DMS53 treated with DMSO at 0.1 percent for 48 hours (cell line): ENCODE measurements around the gene RAP1GAP.
A peak's percentile ranks its signal among the peaks of the same experiment; 100 is the strongest.

Experiments used
- DNase-seq: peaks from one replicate; lab custom pipeline; 2025; ENCODE audit not compliant: unreplicated experiment; lab: John Stamatoyannopoulos, UW

RAP1GAP gene

GRCh38 chr1:21663248-21663950 lies 5.8 kb downstream of the RAP1GAP start:
- DNase-seq = no peak

- no peak for DNase-seq
These were observed 6.5 kb downstream of the RAP1GAP start for GRCh38 chr1:21662426-21663247.

DNA sequence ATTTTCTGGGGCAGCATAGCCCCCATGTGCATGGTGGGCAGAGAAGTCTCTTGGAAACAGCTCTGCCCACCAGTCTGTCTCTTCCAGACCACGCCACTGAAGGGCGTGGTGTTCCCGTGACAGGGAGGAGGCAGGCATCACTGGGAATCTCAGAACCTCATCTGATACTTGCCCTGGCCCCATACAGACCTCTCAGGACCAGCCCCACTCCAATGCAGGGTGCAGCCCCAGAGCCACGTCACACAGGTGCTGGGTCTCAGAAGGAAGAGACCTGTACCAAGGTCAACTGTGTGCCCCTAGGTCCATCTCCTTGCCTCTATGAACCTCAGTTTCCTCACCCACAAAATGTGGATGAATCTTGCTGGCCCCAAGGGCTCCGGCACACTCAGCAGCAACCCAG lies 7.3 kb downstream of the RAP1GAP start:
- no peak for DNase-seq

GRCh38 chr1:21659924-21660326 lies 9.2 kb downstream of the RAP1GAP start:
- no peak for DNase-seq

DNA sequence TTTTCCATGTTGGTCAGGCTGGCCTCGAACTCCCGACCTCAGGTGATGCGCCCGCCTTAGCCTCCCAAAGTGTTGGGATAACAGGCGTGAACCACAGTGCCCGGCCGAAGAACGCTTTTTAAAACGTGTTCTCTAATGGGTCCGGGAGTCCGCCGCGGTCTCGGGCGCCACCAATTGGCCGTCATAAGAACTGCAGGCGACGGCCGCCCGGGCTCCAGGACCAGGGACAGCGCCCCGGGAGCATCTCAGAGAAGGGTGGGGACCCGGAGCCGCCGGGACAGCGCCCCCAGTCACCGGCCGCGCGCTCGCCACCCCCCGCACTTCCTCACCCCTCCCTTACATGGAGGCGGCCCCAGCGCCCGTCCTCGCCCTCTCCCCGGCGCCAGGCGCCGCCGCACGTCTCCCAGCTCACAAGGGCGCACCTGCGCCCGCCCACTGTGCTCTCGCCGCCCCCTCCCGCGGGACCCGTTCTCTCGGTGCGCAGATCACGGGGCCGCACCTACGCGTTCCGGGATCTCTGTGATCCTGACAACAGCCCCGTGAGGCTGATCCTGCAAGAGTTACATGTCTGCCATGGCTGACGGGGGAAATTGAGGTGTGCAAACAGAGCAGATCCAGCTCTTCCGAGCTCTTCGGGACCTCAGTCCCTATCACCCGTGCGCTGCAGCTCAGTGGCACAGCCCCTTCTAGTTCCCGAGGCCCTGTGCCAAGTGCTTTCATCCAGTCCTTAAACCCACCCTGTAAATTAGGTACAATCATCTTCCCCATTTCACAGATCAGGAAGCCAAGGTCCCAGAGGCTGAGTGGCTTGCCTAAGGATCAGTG lies 9.8 kb downstream of the RAP1GAP start:
- DNase-seq = peak; percentile 61

DNA sequence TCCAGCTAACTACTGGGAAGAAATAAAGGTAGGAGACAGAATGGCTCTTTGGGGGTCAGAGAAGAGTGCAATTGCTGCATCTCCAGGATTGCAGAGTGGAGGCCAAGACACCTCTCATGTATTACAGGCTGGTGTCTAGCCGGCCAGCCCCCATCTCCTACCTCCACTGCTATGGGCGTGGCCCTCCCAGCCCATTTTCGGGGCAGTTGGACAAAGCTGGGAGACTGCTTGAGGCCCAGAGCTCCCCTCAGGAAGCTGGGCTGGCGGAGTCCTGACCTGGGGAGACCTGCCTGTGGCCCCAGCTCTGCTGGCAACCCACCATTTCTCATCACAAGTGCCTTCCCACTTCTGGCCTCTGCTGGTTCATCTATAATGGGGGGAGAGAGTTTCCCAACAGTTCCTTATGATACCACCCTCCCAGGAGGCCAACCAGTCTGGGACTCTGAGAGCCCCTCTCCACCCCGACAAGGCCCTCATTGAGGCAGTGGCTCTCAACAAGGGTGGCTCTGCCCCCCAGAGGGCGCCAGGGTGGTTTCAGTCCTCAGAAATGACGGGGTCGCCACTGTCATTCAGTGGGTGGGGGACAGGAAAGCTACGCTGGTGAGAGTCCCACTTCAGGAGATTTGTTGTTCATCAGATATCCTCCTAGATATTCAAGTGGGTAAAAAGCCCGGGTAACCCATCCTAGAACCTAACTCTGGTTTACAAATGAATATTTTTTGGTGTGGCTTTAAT lies 11.5 kb downstream of the RAP1GAP start:
- DNase-seq = no peak

DNA sequence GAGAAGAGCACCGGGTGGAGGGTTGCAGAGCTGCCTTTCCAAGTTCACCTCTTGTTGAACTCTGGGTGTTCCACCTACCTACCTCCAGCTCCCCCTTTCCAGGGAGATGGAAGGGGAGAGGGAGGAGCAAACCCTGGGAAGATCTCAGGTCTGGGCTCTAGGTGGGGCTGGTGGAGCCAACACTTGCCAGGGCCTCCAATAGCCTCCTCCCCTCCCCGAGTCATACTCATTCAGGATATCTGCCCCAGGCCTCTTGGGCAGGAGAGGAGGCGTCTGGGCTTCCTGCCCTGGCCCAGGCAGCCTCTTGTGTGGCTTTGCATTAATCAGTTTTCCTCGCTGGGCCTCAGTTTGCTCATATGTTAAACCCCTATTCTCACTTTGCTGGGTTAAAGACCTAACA lies 13.4 kb downstream of the RAP1GAP start:
- no peak for DNase-seq

DNA sequence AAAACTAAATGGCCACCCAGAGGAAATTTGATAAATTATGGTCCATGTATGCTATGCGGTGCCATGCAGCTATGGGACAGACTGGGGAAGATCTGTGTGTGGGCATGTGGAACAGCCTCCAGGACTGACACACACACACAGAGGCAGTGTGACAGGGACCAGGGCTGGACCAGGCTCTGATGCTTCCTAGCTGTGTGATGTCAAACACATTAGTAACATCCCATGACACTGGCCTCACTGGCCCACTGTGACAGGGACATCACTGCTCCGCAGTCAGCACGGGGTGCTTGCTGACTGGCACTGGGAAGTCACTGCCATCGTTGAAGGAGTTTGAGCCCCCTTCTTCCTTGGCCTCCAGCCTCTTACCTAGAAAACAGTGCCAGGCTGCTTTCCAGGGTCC lies 13.9 kb downstream of the RAP1GAP start:
- no peak for DNase-seq

- DNase-seq = no peak
These were observed 14.9 kb downstream of the RAP1GAP start for GRCh38 chr1:21654209-21654608.

DNA sequence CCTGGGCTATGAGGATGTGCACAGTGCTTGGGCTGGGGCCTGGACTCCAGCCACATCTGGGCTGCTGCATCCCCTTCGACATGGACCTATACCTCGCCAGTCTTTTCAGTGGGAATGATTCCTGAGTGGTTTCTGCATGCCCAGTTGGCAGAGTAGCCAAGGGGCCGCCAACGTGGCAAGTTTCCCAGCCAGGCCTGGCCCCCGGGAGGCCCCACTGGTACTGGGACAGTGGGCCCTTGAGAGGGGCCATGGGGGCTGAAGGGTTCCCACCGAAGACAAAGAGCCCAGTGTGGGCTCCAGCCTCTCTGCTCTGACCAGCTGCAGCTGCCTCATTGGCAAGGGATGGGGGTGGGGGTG lies 15.4 kb downstream of the RAP1GAP start:
- DNase-seq = no peak

DNA sequence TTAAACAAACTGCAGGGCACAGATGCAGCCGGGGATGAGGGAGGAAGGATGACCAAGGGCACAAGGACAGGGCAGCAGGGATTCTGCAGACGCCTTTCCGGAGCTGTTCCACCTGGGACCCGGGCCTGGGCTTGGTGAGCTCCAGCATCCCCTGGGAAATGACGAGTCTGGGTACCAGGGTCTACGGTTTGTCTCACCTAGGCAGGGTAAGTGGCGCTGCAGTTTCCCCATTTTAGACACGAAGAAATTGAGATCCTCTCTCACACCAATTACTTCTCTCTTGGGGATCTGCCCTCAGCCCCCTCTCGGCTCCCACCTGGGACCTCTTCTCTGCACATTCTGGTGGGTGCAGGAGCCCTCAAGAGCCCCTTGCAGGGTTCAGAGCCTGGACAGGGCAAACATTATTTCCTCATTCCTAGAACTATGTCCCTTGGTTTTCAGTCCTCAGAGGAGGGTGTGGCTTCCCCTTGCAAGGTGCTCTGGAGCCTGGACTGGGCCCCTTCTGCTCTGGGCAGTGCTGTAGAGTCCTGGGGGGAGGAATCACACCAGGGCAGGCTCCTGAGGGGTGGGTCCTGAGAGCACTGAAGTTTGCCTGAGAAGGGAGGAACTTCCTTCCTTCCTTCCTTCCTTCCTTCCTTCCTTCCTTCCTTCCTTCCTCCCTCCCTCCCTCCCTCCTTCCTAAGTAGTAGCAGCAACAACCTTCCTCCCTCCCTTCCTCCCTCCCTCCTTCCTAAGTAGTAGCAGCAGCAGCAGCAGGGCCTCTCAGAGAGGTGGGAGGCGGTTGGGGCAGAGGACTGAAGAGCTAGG lies 16.0 kb downstream of the RAP1GAP start:
- no peak for DNase-seq

DNA sequence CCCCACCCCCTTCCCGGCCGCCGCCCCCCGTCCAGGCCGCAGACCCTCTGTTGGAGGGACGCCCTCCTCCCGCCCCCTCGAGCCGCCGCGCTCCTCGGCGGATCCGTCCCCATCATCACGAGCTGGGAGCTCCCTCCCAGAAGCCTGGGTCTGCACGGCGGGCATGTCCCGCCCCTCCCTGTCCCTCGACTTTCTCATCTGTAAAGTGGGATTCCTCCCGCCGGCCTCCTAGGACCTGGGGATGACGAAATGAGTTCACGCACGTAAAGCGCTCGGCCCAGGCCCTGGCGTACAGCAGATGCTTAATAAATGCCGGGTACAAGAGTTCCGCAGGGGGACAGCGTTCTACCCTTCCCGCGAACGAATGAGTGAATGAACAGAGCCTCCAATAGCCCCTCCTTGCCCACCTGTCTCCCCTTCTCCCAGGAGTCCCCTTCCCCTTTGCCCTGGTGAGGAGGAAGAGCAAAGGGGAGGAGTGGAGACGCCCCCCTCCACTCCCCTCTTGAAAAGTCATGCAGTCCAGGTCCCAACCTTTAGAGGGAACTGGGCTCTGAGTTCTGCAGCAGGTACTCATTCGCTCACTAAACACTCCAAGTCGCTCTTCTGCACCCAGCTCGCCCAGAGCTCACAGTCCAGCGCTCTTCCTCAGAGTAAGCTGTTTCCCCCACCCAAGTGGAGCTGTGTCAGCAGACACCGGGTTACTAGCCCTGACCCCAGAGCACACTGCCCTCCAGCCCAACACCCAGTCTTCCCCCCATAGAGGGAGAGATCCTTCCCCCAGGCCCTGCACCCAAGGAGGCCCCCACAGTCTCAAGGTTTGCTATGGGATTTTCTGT lies 16.8 kb downstream of the RAP1GAP start:
- no peak for DNase-seq

GRCh38 chr1:21651214-21652042 lies 17.7 kb downstream of the RAP1GAP start:
- peak; percentile 33 for DNase-seq

DNA sequence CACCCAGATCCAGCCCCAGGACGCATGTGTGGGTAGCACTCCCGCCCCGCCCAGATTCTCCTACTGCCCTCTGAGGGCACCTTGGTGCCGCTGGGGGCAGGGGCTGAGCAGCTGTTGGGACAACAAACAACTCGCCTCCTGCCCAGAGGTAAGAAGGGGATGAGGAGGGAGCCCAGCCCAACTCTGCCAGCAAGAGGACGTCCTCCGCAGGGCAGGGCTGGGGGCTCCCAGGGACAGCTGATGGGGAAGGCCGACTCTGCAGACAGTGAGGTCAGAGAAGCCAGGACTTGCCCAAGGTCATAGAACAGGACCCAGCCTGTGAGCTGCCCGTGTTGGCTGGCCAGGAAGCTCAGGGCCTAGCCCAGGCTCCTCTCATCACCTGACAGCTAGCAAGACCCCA lies 18.8 kb downstream of the RAP1GAP start:
- no peak for DNase-seq

DNA sequence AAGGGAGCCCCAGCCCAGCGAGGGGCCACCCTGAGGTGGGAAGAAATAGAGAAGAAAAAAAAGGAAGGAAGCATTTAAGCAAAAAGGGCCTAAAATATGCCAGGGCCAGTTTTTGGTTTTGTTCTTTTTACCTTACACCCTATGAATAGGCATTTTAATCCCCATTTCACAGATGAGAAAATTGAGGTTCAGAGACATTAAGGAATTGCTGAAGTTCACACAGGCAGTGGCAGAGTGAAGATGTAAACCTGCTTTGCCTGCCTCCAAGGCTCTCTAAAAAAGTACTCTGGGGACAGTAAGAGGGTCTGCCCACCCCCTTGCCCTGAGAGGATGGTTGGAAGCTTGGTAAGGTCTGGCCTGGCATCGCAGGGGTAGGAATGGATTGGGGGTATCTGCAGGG lies 19.8 kb downstream of the RAP1GAP start:
- no peak for DNase-seq

- DNase-seq = no peak
These were observed 20.4 kb downstream of the RAP1GAP start for GRCh38 chr1:21648791-21649190.

DNA sequence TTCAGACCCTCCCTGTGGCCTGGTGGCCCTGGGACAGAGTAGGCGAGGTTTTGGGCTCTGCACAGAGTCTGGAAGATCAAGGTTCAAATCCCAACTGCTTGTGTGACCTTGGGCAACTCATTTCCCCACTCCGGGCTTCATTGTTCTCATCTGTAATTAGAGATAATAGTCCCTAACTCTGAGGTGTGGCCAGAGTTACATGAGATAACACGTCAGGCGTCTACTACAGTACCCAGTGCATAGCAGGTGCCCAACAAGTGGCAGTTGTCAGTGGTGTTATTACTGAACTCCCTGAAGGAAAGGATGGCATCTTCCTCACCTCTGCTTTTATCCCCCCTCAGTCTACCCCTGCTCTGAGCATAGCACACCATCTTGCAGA lies 20.8 kb downstream of the RAP1GAP start:
- DNase-seq = no peak
